Calu3 (cell line): Measurements from ENCODE around the gene GJB5. TPM values are rescaled to one million over a fixed set of nuclear protein-coding genes. Genes with fewer than 3 reads are reported as not detected.
"Not testable (repeated sequence)": the region's sequence is repeated elsewhere in the genome, so short reads cannot be mapped to it uniquely, and the experiment has no call there.

Experiments used
- BruUV-seq: library from RNA; stranded (reverse); fragments of 400-500 nt; replicated peaks from 2 replicates; lab custom pipeline; 2021; lab: Mats Ljungman, UMichigan
- CTCF ChIA-PET: fragments of 300-600 bp; sonication (Branson Sonifier 250); formaldehyde crosslinking; loops from one replicate; lab custom pipeline; 2022; ENCODE audit warnings: antibody characterized with exemption; lab: Charles Lee
- DNase-seq: peaks from one replicate; pipeline ENCODE4 v3.0.0; 2022
- H3K27ac Mint-ChIP-seq: one replicate; pipeline ENCODE4 v1.8.0; 2022; ENCODE audit warnings: mixed read lengths; ENCODE audit not compliant: unreplicated experiment
- H3K27me3 Mint-ChIP-seq: one replicate; pipeline ENCODE4 v1.8.0; 2022; ENCODE audit warnings: mixed read lengths; ENCODE audit not compliant: unreplicated experiment
- H3K36me3 Mint-ChIP-seq: one replicate; pipeline ENCODE4 v1.8.0; 2022; ENCODE audit warnings: mild to moderate bottlenecking, moderate library complexity, mixed read lengths; ENCODE audit not compliant: insufficient read depth, unreplicated experiment
- H3K4me1 Mint-ChIP-seq: one replicate; pipeline ENCODE4 v1.8.0; 2022; ENCODE audit warnings: mild to moderate bottlenecking, low read depth, mixed read lengths; ENCODE audit not compliant: unreplicated experiment
- H3K4me3 Mint-ChIP-seq: one replicate; pipeline ENCODE4 v1.8.0; 2022; ENCODE audit warnings: mild to moderate bottlenecking, low read depth, moderate library complexity, mixed read lengths; ENCODE audit not compliant: unreplicated experiment
- H3K9me3 Mint-ChIP-seq: one replicate; pipeline ENCODE4 v1.8.0; 2022; ENCODE audit warnings: low read depth, mixed read lengths; ENCODE audit not compliant: unreplicated experiment
- intact Hi-C: fragments of 100-400 bp; cut with micrococcal nuclease; formaldehyde crosslinking; loops from one replicate; pipeline ENCODE4 v1.10.0; 2022; ENCODE audit not compliant: unreplicated experiment
- total RNA-seq: library from RNA; stranded (reverse); gene quantifications from 2 replicates; pipeline ENCODE4 v1.2.3, GENCODE V29; 2022
- TF ChIP-seq, protein P1 (sequence below): fragments of 200-600 bp; IDR thresholded peaks from one replicate; pipeline ENCODE4 v1.8.0; 2022; ENCODE audit warnings: antibody characterized with exemption; ENCODE audit not compliant: unreplicated experiment

The GJB5 gene
- total RNA-seq, 1 experiment from 2014 or later: 1.1 TPM

DNA sequence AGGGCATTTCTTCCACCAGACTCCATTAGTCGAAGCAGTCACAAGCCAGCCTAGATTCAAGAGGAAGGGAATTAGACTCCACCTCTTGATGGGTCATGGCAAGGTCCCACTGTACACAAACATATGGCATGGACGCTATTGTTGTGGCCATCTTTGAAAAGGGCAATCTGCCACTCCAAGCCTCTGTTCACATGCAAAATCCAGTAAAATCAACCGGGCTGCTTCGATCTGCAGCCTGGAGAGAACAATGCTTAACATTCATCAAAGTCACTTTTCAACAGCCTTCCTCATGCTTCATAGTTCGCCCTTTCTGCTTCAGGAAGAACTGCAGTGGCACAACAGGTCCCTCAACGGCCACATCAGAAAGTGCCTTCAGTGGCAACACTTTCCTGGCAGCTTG is 28.0 kb upstream of the GJB5 start:
- no peak overlapping the region for H3K4me3 Mint-ChIP-seq
- H3K4me1 Mint-ChIP-seq: no peaks in the 10 kb centered on the region
- H3K36me3 Mint-ChIP-seq: no peaks in the 10 kb centered on the region
- no TSS peak for BruUV-seq
- TF ChIP-seq, protein P1, sequence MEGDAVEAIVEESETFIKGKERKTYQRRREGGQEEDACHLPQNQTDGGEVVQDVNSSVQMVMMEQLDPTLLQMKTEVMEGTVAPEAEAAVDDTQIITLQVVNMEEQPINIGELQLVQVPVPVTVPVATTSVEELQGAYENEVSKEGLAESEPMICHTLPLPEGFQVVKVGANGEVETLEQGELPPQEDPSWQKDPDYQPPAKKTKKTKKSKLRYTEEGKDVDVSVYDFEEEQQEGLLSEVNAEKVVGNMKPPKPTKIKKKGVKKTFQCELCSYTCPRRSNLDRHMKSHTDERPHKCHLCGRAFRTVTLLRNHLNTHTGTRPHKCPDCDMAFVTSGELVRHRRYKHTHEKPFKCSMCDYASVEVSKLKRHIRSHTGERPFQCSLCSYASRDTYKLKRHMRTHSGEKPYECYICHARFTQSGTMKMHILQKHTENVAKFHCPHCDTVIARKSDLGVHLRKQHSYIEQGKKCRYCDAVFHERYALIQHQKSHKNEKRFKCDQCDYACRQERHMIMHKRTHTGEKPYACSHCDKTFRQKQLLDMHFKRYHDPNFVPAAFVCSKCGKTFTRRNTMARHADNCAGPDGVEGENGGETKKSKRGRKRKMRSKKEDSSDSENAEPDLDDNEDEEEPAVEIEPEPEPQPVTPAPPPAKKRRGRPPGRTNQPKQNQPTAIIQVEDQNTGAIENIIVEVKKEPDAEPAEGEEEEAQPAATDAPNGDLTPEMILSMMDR: no peak
- DNase-seq: no peak
- no peak overlapping the region for H3K27ac Mint-ChIP-seq
- intact Hi-C loops: no loop called here
- no peaks in the 10 kb centered on the region for H3K9me3 Mint-ChIP-seq
- peaks cover 73% of the 10 kb centered on the region for H3K27me3 Mint-ChIP-seq
- CTCF ChIA-PET: interaction anchor here (1.0 to 1.8 kb wide), 2 partner anchors 13 to 16 kb away, joined by 3 to 10 read pairs; no protein-coding TSS in a partner anchor

DNA sequence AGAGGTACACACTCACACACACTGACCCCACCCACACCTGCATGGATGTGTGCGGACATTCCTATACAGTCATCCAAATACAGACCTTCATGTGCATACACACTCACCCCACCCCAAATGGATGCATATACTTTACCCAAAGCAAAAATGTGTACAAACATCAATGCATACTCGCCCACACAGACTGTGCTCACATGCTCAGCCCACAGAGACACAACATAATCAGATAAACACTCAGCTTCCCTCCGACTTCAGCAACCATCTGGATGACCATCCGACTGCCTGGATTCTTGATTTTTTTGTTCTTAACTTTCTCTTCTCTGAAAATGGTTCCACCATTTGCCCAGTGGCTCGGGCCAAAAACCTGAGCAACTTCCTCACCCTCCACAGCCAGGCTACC is 24.4 kb upstream of the GJB5 start:
- CTCF ChIA-PET: no interaction called here

GRCh38 chr1:34732831-34733230 is 22.0 kb upstream of the GJB5 start:
- CTCF ChIA-PET, H3K4me1 Mint-ChIP-seq, DNase-seq, H3K27ac Mint-ChIP-seq, H3K36me3 Mint-ChIP-seq, H3K9me3 Mint-ChIP-seq, H3K4me3 Mint-ChIP-seq, BruUV-seq, intact Hi-C loops: not testable (repeated sequence)
- peaks cover 82% of the 10 kb centered on the region for H3K27me3 Mint-ChIP-seq

More for the DNA sequence above, 24.4 kb upstream of the GJB5 start:
- Mint-ChIP-seq H3K4me3 (no peak overlapping the region), H3K9me3 (no peaks in the 10 kb centered on the region), H3K4me1 (no peaks in the 10 kb centered on the region), H3K27ac (no peak overlapping the region), H3K27me3 (peaks cover 71% of the 10 kb centered on the region), H3K36me3 (no peaks in the 10 kb centered on the region)
- no TSS peak for BruUV-seq
- intact Hi-C loops: no loop called here
- TF ChIP-seq, protein P1: no peak
- no peak for DNase-seq

- Mint-ChIP-seq H3K9me3 (no peaks in the 10 kb centered on the region), H3K4me1 (no peaks in the 10 kb centered on the region), H3K27me3 (peaks cover 50% of the 10 kb centered on the region), H3K36me3 (no peaks in the 10 kb centered on the region), H3K4me3 (no peak overlapping the region), H3K27ac (no peak overlapping the region)
- intact Hi-C loops: no loop called here
- no TSS peak for BruUV-seq
- DNase-seq: no peak
- TF ChIP-seq, protein P1: no peak
- CTCF ChIA-PET: no interaction called here
Measured at GRCh38 chr1:34736692-34737091, 18.2 kb upstream of the GJB5 start.

- H3K4me1 Mint-ChIP-seq, H3K27ac Mint-ChIP-seq, H3K9me3 Mint-ChIP-seq, DNase-seq, BruUV-seq, H3K4me3 Mint-ChIP-seq, intact Hi-C loops, CTCF ChIA-PET, H3K36me3 Mint-ChIP-seq: not testable (repeated sequence)
- peaks cover 46% of the 10 kb centered on the region for H3K27me3 Mint-ChIP-seq
Measured at GRCh38 chr1:34737236-34737635, 17.6 kb upstream of the GJB5 start.
